Endothelial cell (in vitro differentiated cells): ENCODE results near the gene NMT2. TPM values are rescaled to one million over a fixed set of nuclear protein-coding genes. Genes with fewer than 3 reads are reported as not detected.

Source experiments
- DNase-seq: peaks from one replicate; pipeline ENCODE4 v3.0.0; 2021; ENCODE audit warnings: low spot score
- H3K27ac Mint-ChIP-seq: one replicate; pipeline ENCODE4 v1.8.0; 2021; ENCODE audit warnings: mixed read lengths, inconsistent platforms; ENCODE audit not compliant: unreplicated experiment
- H3K27me3 Mint-ChIP-seq: one replicate; pipeline ENCODE4 v1.8.0; 2021; ENCODE audit warnings: mild to moderate bottlenecking, moderate library complexity, mixed read lengths, inconsistent platforms; ENCODE audit not compliant: unreplicated experiment
- H3K36me3 Mint-ChIP-seq: one replicate; pipeline ENCODE4 v1.8.0; 2021; ENCODE audit warnings: mild to moderate bottlenecking, low read depth, mixed read lengths, inconsistent platforms; ENCODE audit not compliant: unreplicated experiment
- H3K4me1 Mint-ChIP-seq: one replicate; pipeline ENCODE4 v1.8.0; 2021; ENCODE audit warnings: mild to moderate bottlenecking, mixed read lengths, inconsistent platforms; ENCODE audit not compliant: unreplicated experiment
- H3K4me3 Mint-ChIP-seq: one replicate; pipeline ENCODE4 v1.8.0; 2021; ENCODE audit warnings: mild to moderate bottlenecking, mixed read lengths, inconsistent platforms; ENCODE audit not compliant: unreplicated experiment
- H3K9me3 Mint-ChIP-seq: one replicate; pipeline ENCODE4 v1.8.0; 2021; ENCODE audit warnings: mixed read lengths, inconsistent platforms; ENCODE audit not compliant: unreplicated experiment
- CTCF ChIP-seq: fragments of 200-600 bp; sonication (generic); IDR thresholded peaks from one replicate; pipeline ENCODE4 v1.5.0; 2021; ENCODE audit warnings: antibody characterized with exemption; ENCODE audit not compliant: unreplicated experiment
- total RNA-seq: library from RNA; stranded (reverse); fragmentation: NEBNext Ultra II Directional; extraction: Animal tissue kit (Norgen Biotek cat#: 25700); gene quantifications from one replicate; pipeline ENCODE4 v1.2.1, GENCODE V29; 2021; ENCODE audit not compliant: unreplicated experiment

NMT2 gene
- total RNA-seq, 1 donor from 2014 or later = 7.4 TPM

GRCh38 chr10:15150563-15150962 lies 17.9 kb downstream of the NMT2 start:
- TF ChIP-seq CTCF = no peak
- no peak overlapping the region for H3K4me3 Mint-ChIP-seq
- no peak overlapping the region for H3K27ac Mint-ChIP-seq

GRCh38 chr10:15149042-15149771 lies 19.3 kb downstream of the NMT2 start:
- TF ChIP-seq CTCF = no peak
- no peak for DNase-seq
- no peak overlapping the region for H3K4me3 Mint-ChIP-seq
- H3K27ac Mint-ChIP-seq = no peak overlapping the region
- peaks cover 2% of the 10 kb centered on the region for H3K27me3 Mint-ChIP-seq
- H3K9me3 Mint-ChIP-seq = no peaks in the 10 kb centered on the region
- H3K36me3 Mint-ChIP-seq = no peaks in the 10 kb centered on the region
- peaks cover under 1% of the 10 kb centered on the region for H3K4me1 Mint-ChIP-seq

More at GRCh38 chr10:15150563-15150962, 17.9 kb downstream of the NMT2 start:
- no peaks in the 10 kb centered on the region for H3K9me3 Mint-ChIP-seq
- H3K4me1 Mint-ChIP-seq = no peaks in the 10 kb centered on the region
- no peaks in the 10 kb centered on the region for H3K36me3 Mint-ChIP-seq
- no peaks in the 10 kb centered on the region for H3K27me3 Mint-ChIP-seq
- no peak for DNase-seq

GRCh38 chr10:15147594-15148392 lies 20.7 kb downstream of the NMT2 start:
- Mint-ChIP-seq H3K4me3 (no peak overlapping the region), H3K9me3 (no peaks in the 10 kb centered on the region), H3K27me3 (peaks cover 2% of the 10 kb centered on the region), H3K27ac (no peak overlapping the region), H3K36me3 (no peaks in the 10 kb centered on the region), H3K4me1 (peaks cover 3% of the 10 kb centered on the region)
- TF ChIP-seq CTCF = no peak
- no peak for DNase-seq

- Mint-ChIP-seq H3K4me1 (peaks cover 5% of the 10 kb centered on the region), H3K4me3 (no peak overlapping the region), H3K27me3 (peaks cover 2% of the 10 kb centered on the region), H3K36me3 (no peaks in the 10 kb centered on the region), H3K27ac (no peak overlapping the region), H3K9me3 (no peaks in the 10 kb centered on the region)
- no peak for TF ChIP-seq CTCF
- no peak for DNase-seq
Observed at GRCh38 chr10:15146366-15146765, 22.1 kb downstream of the NMT2 start.

GRCh38 chr10:15144788-15145187 lies 23.7 kb downstream of the NMT2 start:
- no peak for DNase-seq
- Mint-ChIP-seq H3K27ac (no peak overlapping the region), H3K9me3 (no peaks in the 10 kb centered on the region), H3K4me1 (peaks cover 5% of the 10 kb centered on the region), H3K4me3 (no peak overlapping the region), H3K36me3 (no peaks in the 10 kb centered on the region), H3K27me3 (peaks cover 2% of the 10 kb centered on the region)
- no peak for TF ChIP-seq CTCF
